H1 (cell line): Measurements from ENCODE around the gene RNF32. TPM values are rescaled to one million over a fixed set of nuclear protein-coding genes. Genes with fewer than 3 reads are reported as not detected.

ENCODE experiments used
- CTCF ChIA-PET: fragments of 300-600 bp; sonication (Branson Sonifier 250); formaldehyde crosslinking; loops from one replicate; lab custom pipeline; 2021; ENCODE audit not compliant: partially characterized antibody; lab: Charles Lee
- POLR2A ChIA-PET: fragments of 300-600 bp; sonication (Branson Sonifier 250); formaldehyde crosslinking; loops from one replicate; lab custom pipeline; 2021; ENCODE audit warnings: inconsistent platforms; ENCODE audit not compliant: partially characterized antibody; lab: Charles Lee
- DNase-seq, 2 experiments: peaks; one replicate each; pipeline versions ENCODE4 v3.0.0 to v3.0.0-alpha.2; 2010 to 2022; ENCODE audit warnings: low spot score in 2 of 2, low read depth in 1 of 2, mixed read lengths in 1 of 2
- FAIRE-seq: peaks from 2 replicates; lab custom pipeline; 2011; peaks lifted over from hg19 to GRCh38; lab: Jason Lieb, UNC
- H2AFZ ChIP-seq: 2 replicates; pipeline ENCODE4 v1.8.1; 2012; ENCODE audit warnings: low read length, inconsistent platforms
- H2AK5ac ChIP-seq: 2 replicates; pipeline ENCODE4 v1.6.1; 2013; ENCODE audit warnings: low read depth, low read length
- H2BK120ac ChIP-seq: replicated peaks from 2 replicates; pipeline ENCODE3; 2013; ENCODE audit warnings: low read depth, low read length, inconsistent platforms
- H2BK12ac ChIP-seq: 2 replicates; pipeline ENCODE4 v1.6.1; 2013; ENCODE audit warnings: low read depth, low read length
- H2BK15ac ChIP-seq: 2 replicates; pipeline ENCODE4 v1.6.1; 2013; ENCODE audit warnings: low read length
- H2BK20ac ChIP-seq: 2 replicates; pipeline ENCODE4 v1.6.1; 2013; ENCODE audit warnings: low read length
- H2BK5ac ChIP-seq: 2 replicates; pipeline ENCODE4 v1.6.1; 2013; ENCODE audit warnings: low read depth, low read length
- H3K14ac ChIP-seq: 2 replicates; pipeline ENCODE4 v1.6.1; 2013; ENCODE audit warnings: inconsistent platforms; ENCODE audit not compliant: insufficient read length
- H3K18ac ChIP-seq: 2 replicates; pipeline ENCODE4 v1.6.1; 2013; ENCODE audit warnings: low read length; ENCODE audit errors: extremely low read depth
- H3K23ac ChIP-seq: 2 replicates; pipeline ENCODE4 v1.6.1; 2013; ENCODE audit warnings: inconsistent platforms; ENCODE audit not compliant: insufficient read length
- H3K23me2 ChIP-seq: 2 replicates; pipeline ENCODE4 v1.6.1; 2013; ENCODE audit warnings: low read depth, low read length
- H3K27ac ChIP-seq: 2 replicates; pipeline ENCODE4 v1.6.1; 2011; ENCODE audit warnings: low read depth, low read length, inconsistent platforms
- H3K27me3 ChIP-seq, 4 experiments: replicated peaks in 1 of 4; 1 replicate in 1 of 4; 2 replicates in 3 of 4; pipeline versions ENCODE4 v1.6.1 to v1.8.1; 2011 to 2013; ENCODE audit warnings: low read length in 3 of 4, mild to moderate bottlenecking in 3 of 4, inconsistent platforms in 2 of 4, mixed read lengths in 2 of 4, moderate library complexity in 1 of 4; ENCODE audit not compliant: control insufficient read depth in 3 of 4, insufficient read depth in 3 of 4; ENCODE audit errors: extremely low read depth in 1 of 4
- H3K36me3 ChIP-seq, 4 experiments: 2 replicates each; pipeline versions ENCODE4 v1.6.1 to v1.8.1; 2011 to 2013; ENCODE audit warnings: mild to moderate bottlenecking in 4 of 4, low read length in 3 of 4, moderate library complexity in 2 of 4, control low read depth in 1 of 4, inconsistent platforms in 1 of 4; ENCODE audit not compliant: insufficient read depth in 4 of 4, control insufficient read depth in 2 of 4
- H3K4ac ChIP-seq: replicated peaks from 2 replicates; pipeline ENCODE3; 2013; ENCODE audit warnings: low read length, low read depth, mixed read lengths, inconsistent platforms; ENCODE audit not compliant: insufficient read length
- H3K4me1 ChIP-seq, 4 experiments: replicated peaks in 1 of 4; 1 replicate in 1 of 4; 2 replicates in 3 of 4; pipeline versions ENCODE4 v1.6.1 to v1.8.1; 2011 to 2013; ENCODE audit warnings: low read length in 3 of 4, inconsistent platforms in 2 of 4, mixed read lengths in 1 of 4; ENCODE audit not compliant: insufficient read depth in 4 of 4, control insufficient read depth in 3 of 4
- H3K4me2 ChIP-seq, 2 experiments: 2 replicates each; pipeline versions ENCODE4 v1.6.1 to v1.8.1; 2011 to 2013; ENCODE audit warnings: low read depth in 2 of 2, low read length in 2 of 2, control low read depth in 1 of 2, inconsistent platforms in 1 of 2, mild to moderate bottlenecking in 1 of 2; ENCODE audit not compliant: insufficient read depth in 1 of 2
- H3K4me3 ChIP-seq, 4 experiments: fragments of 200-600, 300-600 bp in 1 of 4; sonication (generic), shearing (Covaris generic), sonication (Bioruptor Twin) in 1 of 4; 2 replicates each; pipeline versions ENCODE4 v1.5.1 to v1.8.1; 2011 to 2016; ENCODE audit warnings: low read length in 4 of 4, low read depth in 3 of 4, control low read depth in 2 of 4, inconsistent platforms in 2 of 4, mild to moderate bottlenecking in 2 of 4, mixed read lengths in 1 of 4, moderate library complexity in 1 of 4; ENCODE audit not compliant: insufficient read depth in 2 of 4; ENCODE audit errors: extremely low read depth in 1 of 4
- H3K56ac ChIP-seq: replicated peaks from 2 replicates; pipeline ENCODE3; 2013; ENCODE audit warnings: low read depth, mild to moderate bottlenecking, mixed read lengths, low read length, inconsistent platforms; ENCODE audit not compliant: insufficient read length
- H3K79me1 ChIP-seq: 2 replicates; pipeline ENCODE4 v1.6.1; 2013; ENCODE audit warnings: low read depth, low read length, control low read depth
- H3K79me2 ChIP-seq, 2 experiments: 2 replicates each; pipeline versions ENCODE4 v1.6.1 to v1.8.1; 2012 to 2013; ENCODE audit warnings: low read length in 2 of 2, mild to moderate bottlenecking in 2 of 2, inconsistent platforms in 1 of 2; ENCODE audit not compliant: insufficient read depth in 2 of 2, control insufficient read depth in 1 of 2
- H3K9ac ChIP-seq, 4 experiments: replicated peaks in 1 of 4; 1 replicate in 1 of 4; 2 replicates in 3 of 4; pipeline versions ENCODE4 v1.6.1 to v1.8.1; 2011 to 2013; ENCODE audit warnings: low read depth in 3 of 4, low read length in 3 of 4, control low read depth in 2 of 4, mild to moderate bottlenecking in 2 of 4, moderate library complexity in 2 of 4, inconsistent platforms in 1 of 4; ENCODE audit errors: extremely low read depth in 1 of 4
- H3K9me3 ChIP-seq, 2 experiments: 2 replicates each; pipeline versions ENCODE4 v1.6.1 to v1.8.1; 2012 to 2013; ENCODE audit warnings: mild to moderate bottlenecking in 2 of 2, moderate library complexity in 2 of 2, control low read depth in 1 of 2, inconsistent platforms in 1 of 2, low read depth in 1 of 2, low read length in 1 of 2, mixed read lengths in 1 of 2; ENCODE audit not compliant: insufficient read depth in 2 of 2
- H4K20me1 ChIP-seq, 2 experiments: replicated peaks in 1 of 2; 2 replicates each; pipeline versions ENCODE3 to v1.8.1; 2011 to 2013; ENCODE audit warnings: inconsistent platforms in 2 of 2, low read length in 2 of 2, mild to moderate bottlenecking in 1 of 2; ENCODE audit not compliant: insufficient read depth in 2 of 2, control insufficient read depth in 1 of 2
- H4K5ac ChIP-seq: 2 replicates; pipeline ENCODE4 v1.6.1; 2013; ENCODE audit warnings: low read length, low read depth, mixed read lengths, inconsistent platforms; ENCODE audit not compliant: insufficient read length
- H4K8ac ChIP-seq: 2 replicates; pipeline ENCODE4 v1.8.0; 2013; ENCODE audit warnings: mild to moderate bottlenecking, moderate library complexity, low read length, inconsistent platforms; ENCODE audit not compliant: insufficient read depth; ENCODE audit errors: extremely low read depth
- H4K91ac ChIP-seq: replicated peaks from 2 replicates; pipeline ENCODE3; 2013; ENCODE audit warnings: low read length, mixed read lengths, inconsistent platforms; ENCODE audit not compliant: insufficient read length
- CBX8 ChIP-seq: fragments of 300-800, 300-1000 bp; sonication (generic); IDR thresholded peaks from 2 replicates; pipeline ENCODE4 v1.7.1; 2016; ENCODE audit warnings: low read depth, low read length, borderline replicate concordance
- CEBPB ChIP-seq: IDR thresholded peaks from 2 replicates; pipeline ENCODE4 v1.6.1; 2012; ENCODE audit warnings: low read depth, low read length
- CREB1 ChIP-seq: IDR thresholded peaks from 2 replicates; pipeline ENCODE4 v1.6.1; 2012; ENCODE audit warnings: inconsistent platforms
- GABPA ChIP-seq: IDR thresholded peaks from 2 replicates; pipeline ENCODE4 v1.6.1; 2011; ENCODE audit warnings: mild to moderate bottlenecking, low read length, moderate library complexity, borderline replicate concordance; ENCODE audit not compliant: insufficient read depth
- NANOG ChIP-seq: IDR thresholded peaks from 2 replicates; pipeline ENCODE4 v1.6.1; 2011; ENCODE audit warnings: low read length, low read depth, mild to moderate bottlenecking, inconsistent platforms; ENCODE audit not compliant: insufficient read depth, poor library complexity, severe bottlenecking
- TAF1 ChIP-seq: IDR thresholded peaks from 2 replicates; pipeline ENCODE4 v1.6.1; 2011; ENCODE audit warnings: mild to moderate bottlenecking, low read depth, low read length
- USF2 ChIP-seq: IDR thresholded peaks from 2 replicates; pipeline ENCODE4 v1.6.1; 2011; ENCODE audit warnings: low read length, improper control_type of control experiment
- WGBS, 2 experiments: shearing (Covaris generic) in 1 of 2; methylation state at CpG; one replicate each; pipeline versions ENCODE4 v1.1.6 to v1.1.7; 2013 to 2015; ENCODE audit warnings: low lambda C conversion rate in 2 of 2, mixed read lengths in 2 of 2, inconsistent platforms in 1 of 2, low coverage in 1 of 2, missing lambda C conversion rate in 1 of 2; ENCODE audit not compliant: insufficient replicate concordance in 2 of 2, insufficient coverage in 1 of 2, insufficient read length in 1 of 2; ENCODE audit errors: extremely low coverage in 1 of 2, missing lambda C conversion rate in 1 of 2; 5-methylcytosine and 5-hydroxymethylcytosine counted together
- polyA plus RNA-seq, 7 experiments: library from polyadenylated mRNA; depleted of rRNA in 3 of 7; stranded (reverse) in 5 of 7; unstranded in 2 of 7; fragments of >200 nt in 5 of 7; fragments of 200-250 nt in 2 of 7; gene quantifications; 1 replicate in 5 of 7; 2 replicates in 1 of 7; 4 replicates in 1 of 7; pipeline versions ENCODE4 v1.2.1 to v1.2.3, GENCODE V29; 2011 to 2013; ENCODE audit warnings: missing spikeins in 2 of 7, mixed read lengths in 2 of 7
- total RNA-seq: library from RNA; stranded (reverse); fragmentation: NEBNext Ultra II Directional; extraction: Animal tissue kit (Norgen Biotek cat#: 25700); gene quantifications from 2 replicates; pipeline ENCODE4 v1.2.1, GENCODE V29; 2021

Gene RNF32
- total and polyA plus RNA-seq, 2 of the 8 experiments (the other 6 are each of a cell fraction or from before 2014, with no cell fraction given) = 0.48 to 1.2 TPM

GRCh38 chr7:156608173-156608478 is 32.4 kb upstream of the RNF32 start:
- H3K4me1 ChIP-seq = peaks cover 0 to 2% (median under 1%) of the 10 kb centered on the region in 4 experiments; a peak in 3 of 7 replicates
- 85% methylated on average over 15 of the region's 17 CpGs; no CpG with 5 or more reads in 1 of the 2 experiments for WGBS, 2 experiments
- H3K23me2 ChIP-seq = no peaks in the 10 kb centered on the region
- no peak overlapping the region for H3K4me3 ChIP-seq
- no peak overlapping the region for H3K23ac ChIP-seq
- no peaks in the 10 kb centered on the region for H3K27me3 ChIP-seq
- no peak for DNase-seq
- H3K9me3 ChIP-seq = no peaks in the 10 kb centered on the region
- no peak overlapping the region for H3K18ac ChIP-seq
- H2BK20ac ChIP-seq = no peak overlapping the region
- no peaks in the 10 kb centered on the region for H3K36me3 ChIP-seq
- no peak overlapping the region for H3K4me2 ChIP-seq
- H2BK15ac ChIP-seq = no peak overlapping the region
- no peaks in the 10 kb centered on the region for H3K79me1 ChIP-seq
- no peak overlapping the region for H4K5ac ChIP-seq
- TF ChIP-seq USF2 (no peak), CBX8 (no peak), CREB1 (no peak), NANOG (no peak), TAF1 (no peak), GABPA (no peak), CEBPB (no peak)
- no peak overlapping the region for H4K8ac ChIP-seq
- H3K79me2 ChIP-seq = no peaks in the 10 kb centered on the region
- ChIA-PET POLR2A (interaction anchor here (1.9 kb wide), 1 partner anchor 11 kb away, joined by 5 read pairs; no protein-coding TSS in a partner anchor), CTCF (no interaction called here)
- H2BK120ac ChIP-seq = no peak overlapping the region
- H2BK5ac ChIP-seq = no peak overlapping the region
- H3K56ac ChIP-seq = no peak overlapping the region
- no peak for FAIRE-seq
- no peak overlapping the region for H3K14ac ChIP-seq
- no peak overlapping the region for H4K91ac ChIP-seq
- no peak overlapping the region for H3K9ac ChIP-seq
- H4K20me1 ChIP-seq = no peaks in the 10 kb centered on the region
- no peak overlapping the region for H3K4ac ChIP-seq
- H2AK5ac ChIP-seq = no peak overlapping the region
- H2AFZ ChIP-seq = no peak overlapping the region
- H3K27ac ChIP-seq = no peak overlapping the region
- H2BK12ac ChIP-seq = no peak overlapping the region
